DMS 273 (cell line): ENCODE measurements around the gene KASH5.

ENCODE experiments used
- DNase-seq: peaks from one replicate; lab custom pipeline; 2025; ENCODE audit not compliant: unreplicated experiment; lab: John Stamatoyannopoulos, UW

The KASH5 gene

DNA sequence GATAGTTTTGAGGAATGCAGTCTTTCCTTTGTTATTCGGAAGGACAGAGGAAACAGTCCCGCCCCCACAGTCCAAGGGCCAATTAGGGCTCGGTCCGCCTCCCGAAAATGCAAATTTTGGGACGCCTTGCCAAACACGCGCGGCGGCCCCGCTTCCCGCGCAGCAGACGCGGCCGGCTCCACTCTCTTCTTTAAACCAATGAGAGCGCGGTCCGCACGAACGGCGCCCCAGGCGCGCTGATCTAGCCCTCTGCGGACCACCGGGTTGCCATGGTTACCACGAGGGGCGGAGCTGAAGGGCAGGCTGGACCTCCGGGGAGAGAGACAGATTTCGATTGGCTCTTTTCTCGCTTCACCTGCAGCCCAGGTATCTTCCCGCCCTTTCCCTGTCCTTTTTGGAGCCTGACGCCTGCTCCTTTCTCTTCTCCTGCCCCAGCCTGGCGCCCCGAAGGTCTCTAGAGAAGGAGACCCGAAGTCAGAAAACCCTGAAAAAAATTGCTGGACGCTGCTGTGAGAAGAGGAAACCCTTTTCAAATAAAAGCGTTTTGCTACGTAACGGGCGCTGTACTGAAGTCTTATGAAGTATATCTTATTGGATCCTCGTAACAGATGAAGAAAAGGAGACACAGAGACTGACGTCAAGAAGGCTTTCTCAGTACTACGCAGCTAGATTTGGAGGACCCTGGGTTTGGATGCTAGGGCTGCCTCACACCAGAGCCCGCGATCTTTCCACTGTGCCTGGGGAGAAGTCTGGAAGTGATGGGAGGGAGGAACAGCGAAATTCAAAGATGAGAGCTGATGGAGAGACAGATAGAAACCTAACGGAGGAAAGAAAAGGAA, 33.2 kb downstream of the KASH5 start:
- peak; percentile 94 for DNase-seq

DNA sequence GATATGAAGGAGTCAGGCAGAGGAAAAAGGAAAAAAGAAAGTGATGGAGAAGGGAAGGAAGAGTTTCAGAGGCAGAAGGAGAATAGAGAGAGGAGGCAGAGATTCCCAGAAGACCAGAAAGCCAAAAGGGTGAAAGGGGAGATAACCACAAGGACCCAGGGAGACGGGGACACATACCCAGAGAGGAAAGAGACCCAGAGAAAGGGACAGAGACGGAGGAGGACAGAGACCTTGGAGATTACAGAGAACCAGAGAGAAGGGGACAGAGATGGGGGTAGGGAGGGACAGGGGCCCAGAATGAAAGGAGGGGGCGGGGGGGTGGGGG, 33.8 kb downstream of the KASH5 start:
- no peak for DNase-seq

DNA sequence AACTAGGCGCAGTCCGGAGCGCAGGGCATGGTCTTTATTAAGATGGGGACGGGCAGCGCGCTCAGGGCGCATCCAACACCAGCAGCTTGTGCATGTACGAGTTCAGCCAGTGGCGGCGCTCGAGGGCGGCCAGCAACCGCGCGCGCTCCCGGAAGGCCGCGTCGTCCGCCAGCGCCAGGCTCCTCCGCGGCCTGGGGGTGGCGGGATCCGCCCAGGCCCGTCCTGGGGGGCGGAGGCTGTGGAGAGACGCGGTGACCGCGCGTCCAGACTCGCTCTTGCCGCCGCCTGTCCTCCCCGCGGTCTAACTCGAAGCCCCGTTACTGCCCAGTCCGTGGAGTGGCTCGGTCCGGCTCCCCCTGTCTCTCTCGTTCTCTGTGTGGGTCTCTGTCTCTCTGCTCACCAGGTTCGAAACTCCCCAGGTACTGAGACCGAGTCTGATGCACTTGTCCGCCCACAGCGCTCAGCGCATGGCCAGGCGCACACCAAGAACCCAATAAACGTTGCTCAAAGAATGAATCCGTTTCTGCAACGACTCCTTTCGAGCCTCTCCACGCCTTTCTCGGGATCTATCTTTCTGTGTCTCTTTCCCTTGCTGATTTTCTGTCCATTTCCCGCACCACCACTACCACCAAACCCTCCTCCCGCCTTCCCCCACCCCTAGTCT, 34.5 kb downstream of the KASH5 start:
- peak; percentile 69 for DNase-seq

DNA sequence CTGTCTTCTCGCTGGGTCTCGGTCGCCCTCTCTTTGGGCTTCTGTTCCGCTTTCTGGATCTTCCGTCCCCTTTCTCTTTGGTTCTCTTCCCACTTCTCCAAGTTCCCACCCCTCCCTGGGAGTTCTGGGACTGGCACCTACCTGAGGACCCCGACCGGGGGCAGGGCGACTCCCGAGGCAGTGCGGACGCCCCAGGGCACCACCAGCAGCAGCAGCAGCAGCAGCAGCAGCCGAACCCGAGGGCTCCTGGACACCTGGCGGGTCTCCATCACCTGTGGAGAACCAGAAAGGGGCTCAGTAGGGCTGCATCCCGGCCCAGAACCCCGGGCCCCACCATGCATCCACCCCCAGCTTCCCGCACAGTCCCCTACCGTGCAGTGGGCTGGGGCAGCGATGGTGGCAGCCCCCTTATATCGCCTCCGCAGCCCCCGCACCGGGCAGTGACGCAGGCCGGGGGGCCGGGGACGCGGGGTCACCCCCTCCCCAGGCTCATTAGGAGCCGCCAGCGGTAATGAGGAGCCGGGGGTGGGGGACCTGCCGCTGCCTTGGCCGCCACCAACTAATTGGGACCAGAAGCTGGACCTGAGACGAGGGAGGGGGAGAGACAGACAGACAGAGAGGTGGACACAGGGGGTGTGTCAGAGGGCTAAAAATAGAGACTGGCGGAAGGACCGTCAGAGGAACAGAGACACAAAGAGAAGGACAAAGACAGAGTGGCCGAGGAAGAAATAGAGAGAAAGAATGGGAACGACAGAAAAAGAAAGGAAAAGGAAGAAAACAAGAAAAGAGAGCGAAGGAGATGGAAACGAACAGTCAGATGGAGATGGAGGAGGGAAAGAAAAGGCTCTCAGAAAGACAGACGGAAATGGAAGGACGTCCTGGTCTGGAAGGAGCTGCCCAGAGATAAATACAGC, 35.3 kb downstream of the KASH5 start, which contains the start of gene PTH2:
TSS of gene PTH2 (minus strand) at position 371 of the 914 bp plus-strand sequence. CDS start at position 269, 102 bp downstream.
- DNase-seq: no peak

DNA sequence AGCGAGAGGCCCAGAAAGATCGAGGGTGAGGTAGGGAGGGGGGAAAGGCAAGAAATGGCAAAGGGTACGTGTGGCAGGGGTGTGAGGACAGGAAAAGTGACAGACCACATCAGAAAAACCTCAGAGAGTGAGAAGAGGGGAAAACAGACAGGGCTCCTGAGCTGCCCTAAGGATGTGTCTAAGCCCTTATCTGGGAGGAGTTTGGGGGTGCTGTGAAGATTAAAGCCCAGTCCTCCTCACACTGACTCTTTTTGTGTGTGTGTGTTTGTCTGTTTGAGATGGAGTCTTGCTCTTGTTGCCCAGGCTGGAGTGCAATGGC, 35.9 kb downstream of the KASH5 start:
- DNase-seq: no peak

DNA sequence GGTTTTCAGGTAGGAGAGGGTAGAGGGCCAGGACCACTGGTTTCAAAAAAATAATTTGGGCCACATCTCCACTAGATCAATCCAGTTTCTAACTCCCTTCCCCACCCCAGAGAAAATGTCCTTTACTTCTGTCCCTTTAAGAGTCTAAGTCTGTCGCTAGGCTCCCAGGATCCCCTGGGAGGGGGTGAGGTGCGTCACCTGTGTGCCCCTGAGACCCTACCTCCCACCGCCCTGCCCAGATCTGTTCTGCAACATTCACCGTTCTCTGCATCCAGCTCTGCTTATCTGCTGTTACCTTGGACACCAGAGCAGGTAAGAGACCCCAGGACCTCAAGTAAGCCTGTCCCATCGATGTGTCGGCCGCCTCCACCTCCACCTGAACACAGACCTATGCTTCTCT, 37.1 kb downstream of the KASH5 start, which contains the start of gene GFY:
TSS of gene GFY (plus strand) at position 211 of the 400 bp plus-strand sequence. CDS start 1,043 bp downstream, outside the sequence.
- DNase-seq: no peak

DNA sequence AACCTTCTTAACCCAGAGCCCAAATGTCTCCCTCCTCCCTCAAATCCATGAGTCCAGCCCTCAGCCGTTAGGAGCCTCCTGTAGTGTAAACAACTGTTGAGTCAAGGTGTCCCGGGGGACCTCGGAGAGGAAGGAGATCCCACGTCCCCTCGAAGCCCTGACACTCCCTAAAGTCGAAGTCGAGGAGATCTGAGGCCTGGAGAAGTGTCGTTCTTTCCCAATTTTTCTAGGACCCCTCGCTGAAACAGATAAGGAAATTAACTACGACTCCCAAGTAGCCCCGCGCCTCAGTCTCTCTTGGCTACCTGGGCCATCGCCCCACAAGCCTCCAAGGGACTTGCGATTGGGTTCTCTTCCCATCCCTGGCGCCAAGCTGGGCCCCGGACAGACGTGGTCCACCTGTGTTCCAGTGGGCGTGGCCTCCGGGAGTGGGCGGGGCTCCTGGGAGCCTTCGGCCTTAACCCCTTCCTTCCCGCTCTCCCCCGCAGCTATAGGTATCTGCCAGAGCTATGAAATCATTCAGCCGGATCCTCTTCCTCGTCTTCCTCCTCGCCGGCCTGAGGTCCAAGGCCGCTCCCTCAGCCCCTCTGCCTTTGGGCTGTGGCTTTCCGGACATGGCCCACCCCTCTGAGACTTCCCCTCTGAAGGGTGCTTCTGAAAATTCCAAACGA, 38.0 kb downstream of the KASH5 start:
- DNase-seq: peak; percentile 67

DNA sequence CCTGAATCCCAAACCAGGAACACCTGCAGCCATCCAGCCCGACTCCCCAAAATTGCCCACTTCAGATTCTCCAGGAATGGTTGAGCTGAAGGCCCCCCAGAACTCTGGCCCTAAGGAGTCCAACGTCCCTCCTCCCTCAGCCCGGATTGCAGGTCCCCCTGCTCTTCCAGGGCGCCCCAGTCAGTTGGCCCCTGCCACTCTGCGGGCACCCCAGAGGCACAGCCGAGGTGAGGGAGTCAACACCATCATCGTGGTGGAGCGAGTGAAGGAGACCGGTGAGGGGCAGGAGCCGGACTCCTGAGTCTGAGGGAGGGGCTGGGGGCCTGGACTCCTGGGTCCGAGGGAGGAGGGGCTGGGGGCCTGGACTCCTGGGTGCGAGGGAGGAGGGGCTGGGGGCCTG, 39.3 kb downstream of the KASH5 start:
- no peak for DNase-seq

DNA sequence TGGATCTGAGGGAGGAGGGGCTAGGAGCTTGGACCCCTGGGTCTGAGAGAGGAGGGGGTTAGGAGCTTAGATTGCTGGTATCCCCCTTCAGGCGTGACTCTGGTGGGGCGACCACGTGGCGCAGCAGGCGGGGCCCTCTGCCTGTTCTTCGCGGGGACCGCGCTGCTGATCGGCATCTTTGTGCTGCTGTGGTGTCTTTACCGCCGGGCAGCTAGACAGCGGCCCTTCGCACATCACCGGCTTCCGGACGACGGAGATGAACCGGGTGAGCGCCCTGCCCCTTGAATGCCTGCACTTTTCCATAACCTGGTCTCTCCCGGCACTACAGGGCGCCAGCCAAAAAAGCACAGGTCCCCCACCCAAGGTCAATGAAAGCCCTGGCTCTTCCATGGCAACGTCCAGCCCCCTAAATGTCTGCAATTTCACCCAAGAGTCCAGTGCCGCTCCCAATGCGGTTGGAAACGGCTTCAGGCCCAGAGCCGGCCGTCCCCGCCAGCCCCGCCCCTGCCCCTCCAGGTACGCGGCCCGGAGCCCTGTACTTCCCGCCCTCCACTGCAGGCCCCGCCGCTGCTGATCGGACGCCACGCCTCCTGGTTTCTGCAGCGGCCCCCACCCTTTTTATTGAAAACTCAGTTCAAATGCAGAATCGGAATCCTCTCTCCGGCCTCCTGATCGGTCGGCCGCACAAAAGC, 40.0 kb downstream of the KASH5 start:
- peak; percentile 63 for DNase-seq

DNA sequence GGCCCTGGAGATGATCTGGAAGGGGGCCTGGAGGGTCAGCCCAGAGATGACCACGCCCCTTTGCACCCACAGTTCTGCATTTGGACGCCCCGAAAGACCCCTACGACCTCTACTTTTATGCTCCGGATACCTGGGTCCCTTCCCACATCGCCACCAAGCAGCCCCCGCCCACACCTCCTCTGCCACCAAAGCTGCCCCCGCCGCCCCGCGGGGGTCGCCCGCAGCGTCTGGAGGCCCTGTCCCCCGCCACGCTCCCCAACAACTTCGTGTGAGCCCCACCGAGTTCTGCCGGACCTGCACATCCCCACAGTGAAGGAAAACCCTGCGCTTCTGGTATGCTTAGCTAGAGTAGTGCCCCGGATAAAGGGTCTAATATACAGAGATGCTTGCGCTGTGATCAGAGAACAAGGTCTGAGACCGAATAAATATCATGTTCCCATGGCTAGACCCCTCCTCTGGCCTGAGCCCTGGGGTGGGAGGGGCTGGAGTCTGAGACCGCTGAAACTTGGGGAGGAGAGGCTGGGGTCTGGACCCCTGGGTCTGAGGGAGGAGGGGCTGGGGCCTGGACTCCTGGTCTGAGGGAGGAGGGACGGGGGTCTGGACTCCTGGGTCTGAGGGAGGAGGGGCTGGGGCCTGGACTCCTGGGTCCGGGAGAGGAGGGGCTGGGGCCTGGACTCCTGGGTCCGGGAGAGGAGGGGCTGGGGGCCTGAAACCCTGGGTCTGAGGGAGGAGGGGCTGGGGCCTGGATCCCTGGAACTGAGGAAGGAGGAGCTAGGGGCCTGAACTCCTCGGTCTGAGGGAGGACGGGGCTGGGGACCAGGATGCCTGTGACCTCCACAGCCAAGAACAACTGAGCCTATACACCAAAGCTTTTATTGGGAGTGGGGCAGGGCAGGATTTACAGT, 40.8 kb downstream of the KASH5 start:
- no peak for DNase-seq

DNA sequence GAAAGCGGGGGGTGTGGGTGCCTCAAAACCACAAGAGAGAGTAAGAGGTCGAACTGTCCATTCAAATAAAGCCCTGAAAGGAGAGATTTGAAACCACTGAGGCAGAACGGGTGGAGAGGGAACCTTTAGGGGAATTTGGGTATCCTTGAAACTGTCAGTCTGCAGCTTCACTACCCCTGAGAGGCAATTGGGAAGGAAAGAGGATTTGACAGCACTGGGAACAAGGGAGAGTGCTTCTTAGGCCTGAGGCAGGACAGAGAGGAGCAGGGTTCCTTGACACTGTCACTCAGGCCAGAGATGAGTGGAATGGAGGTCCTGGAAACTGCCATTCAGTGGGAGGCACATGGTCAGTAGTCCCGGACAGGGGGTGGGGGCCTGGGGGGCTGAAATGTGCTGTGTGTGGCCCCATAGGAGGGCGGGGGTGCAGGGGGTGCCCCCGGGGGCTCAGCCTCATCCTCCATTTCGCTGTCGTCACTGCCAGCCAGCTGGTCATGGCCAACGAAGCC, 42.2 kb downstream of the KASH5 start:
- DNase-seq: no peak

DNA sequence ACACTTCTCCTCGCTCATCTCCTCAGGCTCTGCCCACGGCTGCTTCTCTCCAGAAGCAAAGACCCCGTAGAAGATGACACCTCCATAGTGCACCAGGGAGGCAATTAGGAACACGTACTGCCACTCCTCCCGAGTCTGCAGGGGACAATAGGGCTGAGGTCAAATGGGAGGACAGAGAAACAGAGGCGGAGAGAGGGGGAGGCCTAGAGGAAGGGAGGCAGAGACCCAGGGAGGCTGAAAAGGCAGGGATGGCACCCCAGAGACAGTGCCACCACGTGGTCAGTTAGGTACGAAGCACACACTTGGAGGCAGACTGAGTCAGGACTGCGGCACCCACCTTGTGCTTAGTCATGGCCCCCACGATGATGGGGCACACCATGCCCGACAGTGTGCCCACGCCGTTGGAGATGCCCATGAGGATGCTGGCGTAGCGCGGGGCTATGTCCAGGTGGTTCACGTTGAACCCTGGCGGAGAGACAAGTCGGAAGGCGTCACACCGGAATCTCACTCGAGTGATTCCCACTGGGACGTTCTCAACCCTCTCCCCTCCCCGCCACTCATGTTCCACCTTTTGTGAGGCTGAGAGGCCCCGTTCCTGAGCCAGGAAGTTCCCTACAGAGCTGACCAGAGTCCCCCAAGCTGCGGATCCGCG, 42.8 kb downstream of the KASH5 start:
- peak; percentile 56 for DNase-seq

DNA sequence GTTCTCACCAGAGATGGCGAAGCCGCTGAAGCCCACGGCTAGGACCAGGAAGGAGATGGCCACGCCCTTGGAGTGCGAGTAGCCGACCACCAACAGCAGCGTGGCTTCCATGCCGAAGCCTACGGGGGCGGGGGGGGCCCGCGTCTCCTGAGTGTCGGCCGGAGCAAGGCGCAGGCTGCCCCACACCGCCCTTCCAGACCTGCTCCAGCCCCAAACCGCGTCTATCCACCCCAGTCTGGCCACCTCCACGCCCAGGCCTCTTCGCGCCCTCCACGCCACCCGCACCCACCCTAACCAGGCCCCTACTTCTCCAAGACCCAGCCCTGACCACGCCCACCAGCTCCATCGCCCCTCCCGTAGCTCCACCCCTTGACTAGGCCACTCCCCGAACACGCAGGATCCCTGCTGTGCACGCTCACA, 43.3 kb downstream of the KASH5 start:
- no peak for DNase-seq

DNA sequence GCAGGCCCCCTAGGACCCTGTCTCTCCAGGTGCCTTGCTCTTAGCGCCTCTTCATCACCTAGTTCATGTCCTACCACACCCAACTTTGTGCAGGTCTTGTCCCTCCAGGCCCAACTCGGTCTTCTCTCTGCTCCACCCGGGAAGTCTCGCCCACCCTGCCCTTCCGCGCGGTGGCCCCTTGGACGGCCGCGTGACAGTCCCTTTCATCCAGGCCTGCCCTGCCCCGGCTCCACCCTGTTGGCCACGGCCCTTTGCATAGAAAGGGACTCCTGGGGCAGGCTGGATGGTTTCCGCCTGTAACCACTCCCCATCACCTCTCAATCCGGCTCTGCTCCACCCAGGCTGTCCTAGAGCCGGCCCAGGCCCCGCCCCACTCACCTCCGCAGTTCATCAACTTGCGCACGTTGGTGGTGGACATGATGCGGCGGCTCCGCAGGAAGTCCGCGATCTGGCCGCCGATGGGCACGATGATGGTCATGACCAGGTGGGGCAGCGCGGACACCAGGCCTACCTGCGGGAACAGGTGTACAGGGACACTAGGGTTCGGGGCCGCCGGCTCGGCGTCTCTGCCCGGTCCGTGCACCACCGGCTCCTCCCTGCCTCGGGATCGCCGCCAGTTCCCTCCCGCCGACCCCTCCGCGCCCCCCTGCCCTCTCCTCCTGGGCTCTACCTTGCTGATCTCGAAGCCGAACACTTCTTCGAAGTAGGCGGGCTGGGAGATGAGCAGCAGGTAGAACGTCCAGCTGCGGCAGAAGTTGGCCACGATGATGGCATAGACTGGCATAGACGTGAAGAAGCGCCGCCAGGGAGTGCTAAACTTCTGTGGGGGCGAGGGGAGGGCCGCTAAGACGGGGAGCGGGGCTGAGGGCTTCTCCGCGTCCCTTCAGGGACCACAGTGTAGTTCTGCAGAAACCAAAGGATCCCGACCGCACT, 44.4 kb downstream of the KASH5 start:
- no peak for DNase-seq

DNA sequence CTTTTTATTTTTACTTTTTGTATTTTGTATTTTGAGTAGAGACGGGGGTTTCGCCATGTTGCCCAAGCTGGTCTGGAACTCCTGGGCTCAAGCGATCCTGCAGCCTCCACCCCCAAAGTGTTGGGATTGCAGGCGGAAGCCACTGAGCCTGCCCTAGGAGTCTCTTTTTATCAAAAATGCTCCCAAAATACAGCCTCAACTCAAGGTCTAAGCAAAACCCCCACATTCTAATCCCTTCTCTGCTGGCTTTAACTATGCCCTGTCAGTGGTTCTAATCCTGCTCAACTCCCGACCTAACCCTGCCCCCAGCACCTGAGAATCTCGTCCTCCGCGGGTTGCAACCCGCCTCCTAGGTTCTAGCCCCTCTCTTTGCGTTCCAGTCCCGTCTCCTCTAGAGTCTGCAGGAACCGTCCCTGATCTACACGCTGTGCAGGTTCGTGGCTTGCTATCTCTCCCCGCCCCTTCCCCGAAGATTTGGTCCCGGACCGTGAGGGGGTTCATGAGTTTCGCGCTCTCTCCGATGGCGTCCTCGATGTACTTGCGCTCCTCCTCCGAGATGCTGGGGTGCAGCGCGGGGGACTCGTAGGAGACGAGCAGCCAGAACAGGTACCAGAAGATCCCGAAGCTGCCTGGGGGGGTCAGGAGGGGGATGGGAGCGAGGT, 45.3 kb downstream of the KASH5 start:
- DNase-seq: no peak

DNA sequence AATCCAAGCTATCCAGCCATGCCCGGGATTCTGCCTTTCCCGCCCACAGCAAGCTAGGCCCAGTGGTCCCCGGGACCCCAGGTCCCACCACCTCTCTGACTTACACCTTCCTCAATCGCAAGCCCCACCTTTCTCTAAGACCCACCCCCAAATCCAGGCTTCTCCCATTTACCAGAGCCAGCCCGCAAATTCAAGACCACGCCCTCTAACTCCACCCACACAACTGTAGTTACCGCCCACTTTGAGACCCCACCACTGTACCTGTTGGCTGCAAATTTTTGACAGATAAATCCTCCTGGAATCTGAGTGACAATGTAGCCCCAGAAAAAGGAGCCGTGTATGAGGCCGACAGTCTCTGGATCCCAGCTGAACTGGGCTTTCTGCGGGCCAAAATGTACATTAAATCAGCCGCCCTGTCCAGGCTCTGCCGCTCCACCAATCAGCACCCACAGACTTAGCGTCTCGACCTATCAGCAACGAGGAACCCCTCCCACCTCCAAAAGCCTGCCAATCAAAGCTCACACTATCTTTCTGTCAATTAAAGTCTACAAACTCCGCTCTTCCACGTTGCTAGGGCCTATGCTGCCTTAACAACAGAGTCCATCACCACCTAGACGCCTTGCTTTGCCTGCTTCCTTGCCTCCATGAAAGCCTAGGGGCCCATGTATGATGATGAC, 47.0 kb downstream of the KASH5 start:
- peak; percentile 42 for DNase-seq
